ENCODE results near the gene NFATC2.
A peak's percentile ranks its signal among the peaks of the same experiment; 100 is the strongest.
"Not testable (repeated sequence)": the region's sequence is repeated elsewhere in the genome, so short reads cannot be mapped to it uniquely, and the experiment has no call there.

The NFATC2 gene

DNA sequence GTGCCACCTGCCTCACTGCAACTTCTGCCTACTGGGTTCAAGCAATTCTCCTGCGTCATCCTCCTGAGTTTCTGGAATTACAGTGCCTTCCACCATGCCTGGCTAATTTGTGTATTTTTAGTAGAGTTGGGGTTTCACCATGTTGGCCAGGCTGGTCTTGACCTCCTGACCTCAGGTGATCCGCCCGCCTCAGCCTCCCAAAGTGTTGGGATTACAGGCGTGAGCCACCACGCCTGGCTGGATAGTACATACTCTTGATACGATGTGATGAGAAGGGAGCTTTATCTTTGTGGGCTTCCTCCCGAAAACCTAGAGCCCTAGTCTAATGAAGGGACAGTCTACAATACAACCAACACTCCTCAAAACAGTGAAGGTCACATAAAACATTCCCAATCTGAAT is 2.4 kb downstream of the NFATC2 start:
- DNase-seq (ENCODE audit: low spot score) = not testable (repeated sequence)

DNA sequence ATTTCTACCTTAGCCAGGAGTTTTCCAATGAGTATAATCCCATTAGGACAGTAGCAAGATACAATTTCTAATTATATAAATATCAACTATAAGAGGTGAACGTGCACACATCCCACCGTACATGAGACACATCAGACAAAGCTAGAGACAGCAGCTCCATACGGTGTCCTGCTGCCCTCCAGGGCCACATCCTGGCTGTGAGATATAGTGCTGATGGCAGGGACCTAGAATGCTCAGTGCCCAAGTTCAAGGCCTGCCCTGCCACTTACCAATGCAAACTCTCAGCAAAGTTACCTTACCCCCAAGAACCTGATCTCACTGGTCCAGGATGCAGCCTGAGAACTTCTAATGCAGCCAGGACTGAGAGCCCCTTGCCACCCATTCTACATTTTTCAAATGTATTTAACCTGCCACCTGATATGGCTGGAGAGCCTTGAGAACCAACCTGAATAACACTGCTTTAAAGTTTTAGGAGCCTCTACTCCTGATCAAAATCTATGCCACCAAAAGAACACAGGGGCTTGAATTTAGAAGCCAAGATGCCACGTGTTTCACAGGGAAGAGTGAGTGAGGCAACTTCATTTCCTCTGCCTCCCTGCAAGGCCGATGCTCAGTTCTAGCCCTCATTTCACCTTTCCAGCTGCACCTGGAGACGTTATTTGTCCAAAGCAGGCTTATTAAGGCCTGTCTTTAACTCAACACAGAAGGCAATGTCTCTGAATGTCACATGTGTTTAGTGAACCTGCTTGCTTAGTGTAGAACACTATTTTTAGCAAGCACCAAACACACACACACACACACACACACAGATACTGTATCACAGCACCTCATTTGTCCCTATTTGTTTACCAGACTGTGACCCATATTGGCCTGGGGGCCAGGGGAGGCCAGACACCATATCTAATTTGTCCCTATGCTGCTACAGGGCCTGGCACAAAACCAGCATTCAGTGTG is 6.1 kb downstream of the NFATC2 start:
- no peak for DNase-seq (ENCODE audit: low spot score)

DNA sequence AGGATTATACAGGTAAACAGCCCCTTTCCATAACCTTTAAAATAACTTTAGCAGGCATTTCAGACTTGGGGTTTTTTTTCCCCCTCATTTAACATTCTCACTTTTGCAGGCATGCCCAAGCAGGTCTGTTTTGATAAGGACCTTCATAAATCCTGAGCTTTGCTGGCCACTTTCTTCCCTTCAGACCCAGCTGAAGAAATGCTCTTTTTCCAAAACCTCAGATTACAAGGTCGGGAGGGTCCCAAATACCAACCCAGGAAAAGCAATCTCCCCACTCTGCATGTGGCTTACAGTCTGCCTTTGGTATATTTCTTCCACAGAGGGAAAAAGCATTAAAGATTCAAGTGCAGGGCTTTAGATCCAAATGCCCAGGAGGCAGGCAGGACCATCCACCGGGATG is 6.8 kb downstream of the NFATC2 start:
- no peak for DNase-seq (ENCODE audit: low spot score)

DNA sequence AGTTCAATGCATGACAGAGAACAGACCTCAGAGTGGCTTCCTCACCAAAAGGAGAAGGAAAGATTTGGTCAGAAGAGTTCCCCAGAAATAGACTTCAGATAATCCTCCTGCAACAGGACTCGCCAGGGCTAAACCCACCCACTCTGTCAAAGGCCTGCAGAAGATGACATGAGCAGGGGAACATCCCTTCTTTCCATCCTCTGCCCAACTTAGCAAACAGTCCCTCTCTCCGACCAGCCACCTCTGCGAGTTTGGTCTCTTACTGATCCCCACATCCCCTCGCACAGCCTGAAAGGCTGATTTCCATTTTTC is 7.5 kb downstream of the NFATC2 start:
- DNase-seq (ENCODE audit: low spot score) = no peak

DNA sequence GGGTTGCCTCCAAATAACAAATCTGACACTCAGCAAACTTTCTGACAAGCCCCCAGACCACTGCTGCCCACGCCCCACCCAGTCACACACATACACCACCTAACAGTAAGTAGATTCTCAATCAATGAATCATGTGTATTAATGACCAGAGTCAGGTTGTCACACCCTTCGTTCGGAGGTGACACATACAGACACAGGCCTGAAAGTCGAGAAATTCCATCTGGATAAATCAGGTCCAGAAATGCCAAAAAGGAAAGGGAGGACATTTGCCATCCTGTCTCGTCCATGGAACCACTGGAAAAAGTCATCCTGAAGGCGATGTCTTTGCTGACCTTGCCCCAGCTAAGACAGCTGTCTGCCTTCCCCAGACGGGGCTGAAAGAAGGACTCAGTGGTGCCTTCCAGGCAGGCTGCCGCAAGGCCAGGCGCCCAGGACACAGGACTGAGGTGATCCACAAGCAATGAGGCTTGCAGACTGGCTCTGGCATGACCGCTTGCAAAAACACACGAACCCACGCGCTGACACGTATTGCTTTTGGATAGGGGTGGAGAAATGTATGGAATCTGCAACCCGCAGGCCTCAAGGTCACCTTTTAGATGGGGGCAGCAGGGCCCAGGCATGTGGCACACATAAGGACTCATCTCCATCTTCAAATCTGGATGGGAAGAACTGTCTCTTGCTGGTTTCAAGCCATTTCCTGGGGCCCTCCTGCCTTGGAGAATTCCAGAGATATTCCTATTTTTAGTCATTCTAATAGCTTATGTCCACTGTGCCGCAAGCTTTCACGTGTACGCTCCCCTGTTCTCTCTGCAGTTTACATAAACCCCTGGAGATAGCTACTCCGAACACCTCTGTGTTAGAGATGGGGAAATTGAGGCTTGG is 9.0 kb downstream of the NFATC2 start:
- no peak for DNase-seq (ENCODE audit: low spot score)

DNA sequence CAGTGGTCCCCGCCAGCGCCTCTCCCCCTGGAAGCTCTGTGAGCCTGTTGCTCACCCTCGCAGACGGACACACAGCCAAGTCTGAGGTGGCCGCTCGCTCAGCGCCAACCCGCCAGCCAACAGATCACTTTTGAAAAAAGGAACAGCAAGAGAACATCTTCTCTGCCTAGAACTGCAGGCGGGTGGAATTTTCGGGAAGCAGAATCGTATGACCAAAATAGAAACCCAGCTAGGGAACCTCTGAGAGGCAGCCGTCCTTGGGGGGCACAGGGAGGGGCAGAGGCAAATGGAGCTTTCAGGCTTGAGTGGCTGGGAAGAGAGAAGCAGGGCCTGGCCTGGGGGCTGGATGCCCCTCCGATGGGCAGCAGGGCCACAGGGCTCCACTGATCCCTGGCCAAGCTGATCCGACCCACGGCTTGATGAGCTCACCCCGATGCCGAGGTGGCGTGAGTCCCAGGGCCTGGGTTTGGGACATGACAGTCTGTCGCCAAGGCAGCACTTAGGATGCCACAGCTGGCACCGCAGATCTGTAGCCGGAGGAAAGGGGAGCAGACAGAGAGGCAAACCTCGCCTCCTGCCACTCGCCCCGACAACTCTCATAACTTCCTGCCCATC is 9.8 kb downstream of the NFATC2 start:
- DNase-seq (ENCODE audit: low spot score) = no peak

DNA sequence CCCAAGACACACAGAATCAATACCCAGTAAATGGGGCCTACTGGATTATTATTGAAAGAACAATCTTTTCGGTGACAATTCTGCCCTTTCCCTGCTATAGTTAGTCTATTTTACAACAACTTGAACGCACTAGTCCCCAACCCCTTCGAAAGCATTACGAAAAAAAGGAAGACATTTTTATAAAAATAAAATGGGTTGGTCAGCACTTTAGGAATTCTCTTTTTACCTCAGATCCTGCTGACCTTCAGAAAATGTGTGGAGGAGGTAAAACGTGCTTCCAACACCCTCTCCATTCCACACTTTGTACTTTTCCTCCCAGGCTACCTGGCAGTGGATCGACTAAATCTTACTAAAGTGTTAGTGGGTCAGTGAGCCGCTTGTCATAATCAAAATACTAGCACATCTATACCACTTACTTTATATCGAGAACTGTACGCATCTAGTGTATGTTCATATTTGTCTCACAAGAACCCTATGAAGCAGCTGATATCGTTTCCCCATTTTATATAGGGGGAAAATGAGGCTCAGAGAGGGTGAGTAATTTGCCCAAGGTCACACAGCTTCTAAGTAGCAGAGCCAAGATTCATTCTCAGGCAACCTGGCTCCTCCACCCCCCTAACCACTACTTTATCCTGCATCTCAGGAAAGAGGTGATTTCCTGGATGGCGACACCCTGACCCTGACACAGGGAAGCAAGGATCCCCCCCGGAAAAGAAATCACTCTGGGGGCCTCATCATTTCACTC is 10.6 kb downstream of the NFATC2 start:
- no peak for DNase-seq (ENCODE audit: low spot score)

DNA sequence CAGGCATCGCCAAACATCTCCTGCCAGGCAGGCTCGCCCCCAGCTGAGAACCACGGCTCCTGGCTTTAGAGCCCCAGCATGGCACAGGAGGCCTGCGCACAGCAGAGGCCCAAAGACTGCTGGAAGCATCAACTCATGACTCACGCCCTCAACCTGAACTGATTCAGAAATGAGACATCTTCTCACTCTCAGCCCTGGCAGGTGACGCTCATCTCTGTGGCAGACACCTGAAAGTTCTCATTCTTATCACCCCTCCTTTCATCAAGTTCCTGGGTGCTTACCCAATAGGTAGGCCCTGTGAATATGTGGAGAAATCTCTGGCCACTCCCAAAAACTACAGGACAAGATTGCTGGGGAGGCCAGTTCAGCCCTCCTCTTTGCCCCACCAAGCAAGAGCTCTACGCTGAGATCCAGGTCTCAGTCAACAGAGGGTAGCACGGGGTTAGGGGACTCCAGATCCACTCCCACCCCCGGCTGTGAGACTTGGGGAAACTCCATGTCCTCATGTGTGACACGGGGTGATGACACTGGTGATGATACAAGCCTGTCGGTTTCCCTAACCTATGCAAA is 11.3 kb downstream of the NFATC2 start:
- no peak for DNase-seq (ENCODE audit: low spot score)

DNA sequence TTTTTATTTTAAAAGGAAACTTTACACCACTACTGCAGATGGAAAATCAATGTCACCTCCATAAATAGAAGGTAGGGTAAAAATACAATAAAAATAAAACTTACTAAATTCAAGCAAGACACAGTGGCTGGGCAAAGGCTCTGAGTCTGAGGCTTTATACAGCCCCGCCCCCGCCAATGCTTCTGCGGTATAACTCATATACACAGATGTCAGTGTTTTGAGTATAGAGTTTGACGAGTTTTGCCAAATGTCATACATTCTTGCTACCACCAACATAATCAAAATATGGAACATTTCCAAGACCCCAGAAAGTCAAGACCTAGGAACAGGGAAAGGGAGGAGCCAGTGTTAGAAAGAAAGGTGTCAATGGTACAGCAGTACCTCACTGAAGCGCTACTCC is 12.8 kb downstream of the NFATC2 start:
- no peak for DNase-seq (ENCODE audit: low spot score)

DNA sequence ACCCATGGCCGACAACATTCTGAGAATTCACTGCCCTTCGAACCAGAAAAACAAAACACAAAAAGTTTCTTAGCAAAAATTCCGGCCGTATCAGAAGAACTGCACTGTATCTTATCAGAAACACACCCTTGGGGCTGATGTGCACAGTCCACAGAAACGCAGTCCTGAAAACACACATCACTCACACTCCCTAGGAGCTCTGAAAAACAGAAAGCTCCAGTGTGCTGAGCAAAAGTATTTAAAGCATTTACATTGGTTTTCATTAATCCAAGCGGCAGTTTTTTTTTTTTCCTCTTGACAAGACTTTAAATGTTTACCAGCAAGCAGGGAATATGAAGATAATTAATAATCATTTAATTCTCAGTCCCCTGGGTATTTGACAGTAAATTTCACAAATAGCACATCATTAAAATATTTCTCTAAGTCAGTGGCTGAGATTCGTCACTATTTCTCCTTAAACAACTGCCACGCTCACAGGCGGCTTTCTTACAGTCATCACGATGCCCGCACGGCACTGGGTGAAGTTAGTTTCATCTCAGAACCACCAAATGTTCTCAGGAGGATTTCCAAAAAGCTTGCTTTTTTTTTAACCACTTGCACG is 13.3 kb downstream of the NFATC2 start:
- DNase-seq (ENCODE audit: low spot score) = no peak

DNA sequence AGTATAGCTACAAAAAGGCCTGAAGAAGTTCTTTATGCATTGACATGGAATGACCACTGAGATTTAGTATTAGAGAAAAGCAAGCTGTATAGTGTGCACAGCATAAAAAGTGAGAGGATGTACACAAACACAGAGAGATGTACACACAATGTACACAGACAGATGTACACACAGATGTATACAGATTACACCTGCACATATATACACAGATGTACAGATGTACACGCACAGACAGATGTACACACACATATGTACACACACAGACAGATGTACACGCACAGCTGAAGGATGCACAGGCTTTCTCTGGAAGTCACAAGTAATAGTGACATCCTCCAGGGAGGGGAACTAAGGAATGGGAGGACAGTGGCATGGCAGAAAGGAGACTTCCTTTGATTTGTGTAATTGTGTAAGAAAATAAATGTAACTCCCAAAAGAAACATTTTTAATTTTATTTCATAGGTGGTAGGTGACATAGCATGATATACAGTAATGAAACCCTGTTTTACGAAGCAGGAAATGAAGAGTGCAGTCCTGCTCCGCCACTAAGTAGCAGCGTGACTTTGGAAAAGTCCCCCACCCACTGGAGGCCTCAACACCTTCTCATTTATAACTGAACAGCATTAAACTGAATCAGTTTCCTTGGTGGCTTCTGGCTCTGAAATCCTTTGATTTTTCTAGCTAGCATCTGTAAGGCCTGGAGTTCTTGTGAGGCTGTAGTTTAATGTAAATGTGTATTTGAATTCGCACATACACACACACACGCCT is 14.1 kb downstream of the NFATC2 start:
- DNase-seq (ENCODE audit: low spot score) = no peak

DNA sequence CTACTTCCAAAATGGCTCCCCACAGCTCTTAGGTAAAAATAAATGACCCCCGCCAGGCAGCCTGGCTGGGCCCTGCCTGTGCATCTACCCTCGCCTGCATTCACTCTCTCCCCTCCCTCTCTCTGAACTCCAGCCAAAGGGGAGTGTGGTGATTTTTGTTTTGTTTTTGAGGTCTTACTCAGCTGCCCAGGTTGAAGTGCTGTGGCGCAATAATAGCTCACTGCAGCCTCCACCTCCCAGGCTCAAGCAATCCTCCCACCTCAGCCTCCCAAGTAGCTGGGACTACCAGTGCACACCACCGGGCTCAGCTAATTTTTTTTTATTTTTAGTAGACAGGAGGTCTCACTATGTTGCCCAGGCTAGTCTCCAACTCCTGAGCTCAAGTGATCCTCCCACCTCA is 15.8 kb downstream of the NFATC2 start:
- no peak for DNase-seq (ENCODE audit: low spot score)

DNA sequence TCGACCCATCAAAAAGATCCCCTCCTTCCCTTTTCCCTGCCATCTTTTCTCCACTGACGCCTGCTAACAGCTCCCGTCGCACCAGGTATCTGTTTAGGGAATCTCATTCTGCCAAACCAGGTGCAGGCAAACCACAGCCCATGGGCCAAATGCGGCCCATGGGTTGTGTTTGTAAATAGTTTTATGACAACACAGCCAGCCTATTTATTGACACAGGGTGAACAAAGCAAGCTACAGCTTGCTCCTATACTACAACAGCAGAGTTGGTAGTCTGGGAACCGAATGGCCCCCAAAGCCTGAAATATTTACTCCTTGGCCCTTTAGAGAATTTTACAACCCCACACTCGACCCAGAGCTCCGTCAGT is 16.4 kb downstream of the NFATC2 start:
- DNase-seq (ENCODE audit: low spot score) = no peak

DNA sequence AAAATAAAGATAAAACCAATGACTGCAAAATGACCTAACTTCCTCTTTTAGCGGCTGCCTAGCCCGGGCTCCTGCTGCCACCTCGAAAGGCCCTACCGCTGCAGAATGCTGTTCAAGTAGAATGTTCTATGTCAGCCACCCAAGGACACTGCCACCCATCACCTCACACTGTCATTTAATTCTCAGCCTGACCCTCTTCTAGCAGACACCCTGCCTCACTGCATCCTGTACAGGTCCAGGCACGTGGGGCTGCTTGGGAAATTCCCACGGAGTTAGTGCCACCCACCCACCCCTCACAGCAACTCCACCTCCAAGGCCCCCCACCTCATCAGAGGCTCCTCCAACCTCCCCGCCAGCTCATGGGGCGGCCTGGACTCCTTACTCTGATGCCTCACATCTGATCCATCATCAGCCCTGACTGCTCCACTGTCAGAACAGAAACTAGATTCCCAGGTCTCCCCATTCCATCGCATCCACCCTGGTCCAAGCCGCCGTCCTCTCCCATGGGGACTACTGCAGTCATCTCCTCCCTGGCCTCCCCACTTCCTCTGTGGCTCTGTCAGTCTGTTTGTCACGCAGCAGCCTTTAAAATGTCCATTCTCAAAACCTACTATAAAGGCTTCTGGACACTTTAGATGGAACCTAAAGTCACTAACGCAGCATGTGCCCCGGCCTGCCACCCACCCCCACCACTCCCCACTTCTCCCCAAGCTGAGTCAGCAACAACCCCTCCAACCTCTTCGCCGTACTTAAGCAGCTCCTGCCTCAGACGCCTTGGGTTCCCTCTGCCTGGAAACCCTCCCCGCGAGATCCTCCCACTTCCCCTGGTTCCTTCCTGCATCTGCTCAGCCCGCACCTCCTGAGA is 17.0 kb downstream of the NFATC2 start:
- peak; percentile 81 for DNase-seq (ENCODE audit: low spot score)

DNA sequence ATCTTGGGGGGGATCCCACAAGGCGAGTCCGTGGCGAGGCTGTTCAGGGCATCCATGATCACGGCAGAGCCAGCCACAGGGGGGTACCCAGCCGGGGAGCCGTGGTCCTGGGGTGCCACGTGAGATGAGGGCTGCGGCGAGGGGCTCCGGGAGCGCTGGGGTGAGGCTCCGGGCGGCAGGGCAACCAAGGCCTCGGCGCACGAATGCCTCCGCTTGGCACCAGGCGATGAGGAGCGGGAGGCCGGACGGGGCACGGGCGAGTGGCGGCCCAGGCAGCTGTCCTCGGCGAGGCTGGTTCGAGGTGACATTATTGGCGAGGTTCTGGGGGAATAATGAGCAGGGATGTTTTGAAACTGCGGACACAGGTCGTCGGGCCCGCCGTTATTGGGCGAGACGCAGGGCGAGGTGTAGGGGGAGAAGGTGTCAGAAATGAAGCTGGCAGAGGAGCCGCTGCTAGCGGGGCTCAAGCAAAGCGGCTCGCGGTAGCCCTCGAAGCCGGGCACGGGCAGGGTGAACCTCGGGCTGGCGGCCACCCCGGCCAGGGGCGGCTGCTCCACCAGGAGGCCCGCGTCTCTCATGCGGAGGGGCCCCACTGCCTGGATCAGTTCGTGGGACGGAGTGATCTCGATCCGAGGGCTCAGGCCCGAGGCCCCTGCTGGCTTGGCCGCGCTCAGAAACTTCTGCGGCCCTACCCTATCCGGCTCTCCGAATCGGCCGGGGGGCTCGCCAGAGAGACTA is 19.1 kb downstream of the NFATC2 start:
- DNase-seq (ENCODE audit: low spot score) = no peak

DNA sequence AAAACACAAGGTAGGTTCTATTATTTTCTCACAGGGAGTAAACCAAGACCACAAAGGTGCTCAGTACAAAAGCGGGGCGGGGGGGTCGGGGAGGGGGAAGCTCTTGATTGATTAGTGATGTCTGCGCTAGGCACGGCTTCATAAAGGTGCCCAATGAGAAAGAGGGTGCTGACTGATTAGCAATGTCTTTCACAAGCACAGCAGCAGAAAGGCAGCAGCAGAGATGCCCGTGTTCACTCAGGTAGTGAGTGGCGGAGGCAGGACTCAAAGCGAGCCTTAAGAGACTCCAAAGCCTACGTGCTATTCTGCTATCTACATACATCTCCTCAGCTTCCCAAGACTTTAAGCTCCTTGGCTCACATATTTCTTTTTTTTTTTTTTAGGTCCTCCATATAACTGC is 20.3 kb downstream of the NFATC2 start:
- no peak for DNase-seq (ENCODE audit: low spot score)

DNA sequence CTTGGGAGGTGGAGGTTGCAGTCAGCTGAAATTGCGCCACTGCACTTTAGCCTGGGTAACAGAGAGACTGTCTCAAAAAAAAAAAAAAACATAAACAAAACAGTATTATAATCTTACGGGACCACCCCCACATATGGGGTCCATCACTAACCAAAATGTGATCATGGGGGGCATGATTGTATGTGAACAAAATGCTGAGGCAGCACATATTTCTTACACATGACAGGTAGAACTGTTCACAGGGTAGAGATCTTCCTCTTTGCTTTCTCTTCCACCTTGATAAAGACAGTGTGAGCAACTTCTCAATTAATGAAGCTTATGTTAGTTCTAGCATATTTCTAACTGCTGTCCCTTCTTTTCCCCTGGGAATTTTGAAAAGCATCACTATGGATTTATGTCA is 24.7 kb downstream of the NFATC2 start:
- DNase-seq (ENCODE audit: low spot score) = no peak

DNA sequence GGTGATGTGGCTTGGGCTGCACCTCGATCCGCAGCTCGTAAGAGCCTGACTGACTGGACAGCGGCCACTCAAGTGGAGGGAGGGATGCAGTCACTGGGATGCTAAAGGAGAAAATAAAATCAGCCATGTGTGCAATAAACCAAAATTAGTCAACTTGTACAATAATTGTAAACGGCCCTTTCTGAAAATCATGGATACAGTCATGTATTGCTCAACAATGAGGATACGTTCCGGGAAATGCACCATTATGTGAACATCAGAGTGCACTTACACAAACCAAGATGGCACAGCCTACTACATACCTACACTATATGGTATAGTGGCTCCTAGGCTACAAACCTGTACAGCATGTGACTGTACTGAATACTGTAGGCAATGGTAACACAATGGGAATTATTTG is 25.7 kb downstream of the NFATC2 start:
- DNase-seq (ENCODE audit: low spot score) = no peak

DNA sequence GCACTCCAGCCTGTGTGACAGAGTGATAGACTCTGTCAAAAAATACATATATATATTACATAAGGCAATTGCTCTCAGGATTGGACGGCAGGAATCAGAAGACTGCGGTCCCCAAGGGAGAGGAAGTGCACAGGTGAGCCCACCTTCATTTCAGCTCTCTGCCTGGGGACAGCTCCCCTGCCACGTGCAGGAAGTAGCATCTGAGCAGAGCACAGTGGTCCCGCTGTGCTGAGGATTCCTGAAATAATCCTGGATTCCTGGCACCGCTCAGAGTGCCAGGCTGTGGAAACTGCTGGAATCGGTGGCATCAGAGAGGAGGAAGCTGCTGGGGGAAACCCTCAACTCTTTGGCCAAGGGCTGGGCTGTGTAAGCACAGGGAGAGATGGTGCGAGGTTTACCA is 27.7 kb downstream of the NFATC2 start:
- DNase-seq (ENCODE audit: low spot score) = no peak
